SK-N-SH (cell line): ENCODE data around the gene POP4. TPM values are rescaled to one million over a fixed set of nuclear protein-coding genes. Genes with fewer than 3 reads are reported as not detected.

Source experiments
- CTCF ChIA-PET: fragments of 300-600, 350-600 bp; formaldehyde crosslinking; extraction: SDS; loops from one replicate; lab custom pipeline; 2021; lab: Yijun Ruan, JAX
- POLR2A ChIA-PET: fragments of 350-600 bp; sonication (Branson Sonifier 250); formaldehyde crosslinking; extraction: SDS; loops from one replicate; lab custom pipeline; 2020; ENCODE audit warnings: antibody characterized with exemption, inconsistent platforms; lab: Yijun Ruan, JAX
- DNase-seq: peaks from one replicate; pipeline ENCODE4 v3.0.0; 2012
- H2AFZ ChIP-seq: fragments of 200-600 bp; sonication (generic); 2 replicates; pipeline ENCODE4 v1.8.1; 2016; ENCODE audit warnings: antibody characterized with exemption, mild to moderate bottlenecking, low read depth
- H3F3A ChIP-seq: fragments of 200-600 bp; sonication (generic); replicated peaks from 2 replicates; pipeline ENCODE3; 2016; ENCODE audit warnings: antibody characterized with exemption, mild to moderate bottlenecking; ENCODE audit not compliant: insufficient read depth
- H3K27ac ChIP-seq, 2 experiments: fragments of 200-500 bp in 1 of 2; fragments of 200-600 bp in 1 of 2; sonication (Bioruptor generic) in 1 of 2; sonication (generic), shearing (Covaris generic) in 1 of 2; 2 replicates each; pipeline versions ENCODE4 v1.5.1 to v1.6.1; 2014 to 2016; ENCODE audit warnings: low read depth in 2 of 2, inconsistent platforms in 1 of 2, low read length in 1 of 2, mild to moderate bottlenecking in 1 of 2, mixed read lengths in 1 of 2
- H3K27me3 ChIP-seq: fragments of 200-600 bp; sonication (generic), shearing (Covaris generic); 2 replicates; pipeline ENCODE4 v1.6.1; 2016; ENCODE audit warnings: mixed run types; ENCODE audit not compliant: insufficient read depth
- H3K36me3 ChIP-seq, 2 experiments: fragments of 200-500 bp in 1 of 2; fragments of 200-600 bp in 1 of 2; sonication (Bioruptor generic) in 1 of 2; sonication (generic) in 1 of 2; replicated peaks in 1 of 2; 2 replicates each; pipeline versions ENCODE3 to v1.5.1; 2014 to 2016; ENCODE audit warnings: low read length in 1 of 2, mild to moderate bottlenecking in 1 of 2; ENCODE audit not compliant: insufficient read depth in 2 of 2, control insufficient read depth in 1 of 2
- H3K4me1 ChIP-seq, 2 experiments: fragments of 200-500 bp in 1 of 2; fragments of 200-600 bp in 1 of 2; sonication (Bioruptor generic) in 1 of 2; sonication (generic), shearing (Covaris generic) in 1 of 2; 2 replicates each; pipeline versions ENCODE4 v1.5.1 to v1.6.1; 2014 to 2016; ENCODE audit warnings: low read depth in 1 of 2, low read length in 1 of 2, mixed run types in 1 of 2; ENCODE audit not compliant: insufficient read depth in 2 of 2, control insufficient read depth in 1 of 2
- H3K4me2 ChIP-seq: fragments of 200-600 bp; sonication (generic), shearing (Covaris generic); 2 replicates; pipeline ENCODE4 v1.6.1; 2017; ENCODE audit warnings: mixed run types
- H3K4me3 ChIP-seq, 2 experiments: fragments of 200-500 bp in 1 of 2; fragments of 200-600 bp in 1 of 2; sonication (Bioruptor generic) in 1 of 2; sonication (generic), shearing (Covaris generic) in 1 of 2; 2 replicates each; pipeline versions ENCODE4 v1.5.1 to v1.8.1; 2014 to 2016; ENCODE audit warnings: low read depth in 2 of 2, inconsistent platforms in 1 of 2, low read length in 1 of 2, mild to moderate bottlenecking in 1 of 2, mixed read lengths in 1 of 2, moderate library complexity in 1 of 2
- H3K79me2 ChIP-seq: fragments of 200-600 bp; sonication (generic); 2 replicates; pipeline ENCODE4 v1.8.1; 2017; ENCODE audit warnings: mild to moderate bottlenecking; ENCODE audit not compliant: insufficient read depth
- H3K9ac ChIP-seq: fragments of 200-600 bp; sonication (generic); 2 replicates; pipeline ENCODE4 v1.6.1; 2017; ENCODE audit warnings: mixed run types
- H3K9me2 ChIP-seq: fragments of 200-600 bp; sonication (generic); 2 replicates; pipeline ENCODE4 v1.6.1; 2017; ENCODE audit warnings: mixed run types
- H3K9me3 ChIP-seq: fragments of 200-600 bp; sonication (generic); 2 replicates; pipeline ENCODE4 v1.6.1; 2017; ENCODE audit warnings: mixed run types, mild to moderate bottlenecking, moderate library complexity
- H4K20me1 ChIP-seq: fragments of 200-600 bp; sonication (generic); 2 replicates; pipeline ENCODE4 v1.6.1; 2017; ENCODE audit warnings: mild to moderate bottlenecking, mixed run types; ENCODE audit not compliant: insufficient read depth
- EP300 ChIP-seq, 2 experiments: IDR thresholded peaks; 2 replicates each; pipeline versions ENCODE4 v1.4.0 to v1.6.1; 2012; ENCODE audit warnings: borderline replicate concordance in 1 of 2, low read depth in 1 of 2, low read length in 1 of 2
- EZH2phosphoT487 ChIP-seq: fragments of 200-600 bp; sonication (generic); IDR thresholded peaks from 2 replicates; pipeline ENCODE4 v1.6.1; 2017; ENCODE audit warnings: low read depth, mixed run types, mild to moderate bottlenecking, antibody characterized with exemption, moderate library complexity, borderline replicate concordance
- FOSL2 ChIP-seq: IDR thresholded peaks from 2 replicates; pipeline ENCODE4 v1.4.0; 2012; ENCODE audit warnings: low read depth, mild to moderate bottlenecking, moderate library complexity, borderline replicate concordance
- FOXJ3 ChIP-seq: sonication (generic); formaldehyde crosslinking; IDR thresholded peaks from 2 replicates; pipeline ENCODE4 v1.5.1; 2020; ENCODE audit warnings: mild to moderate bottlenecking, missing genetic modification reagents
- FOXM1 ChIP-seq: IDR thresholded peaks from 2 replicates; pipeline ENCODE4 v1.4.0; 2012; ENCODE audit warnings: low read depth, mild to moderate bottlenecking
- GABPA ChIP-seq: IDR thresholded peaks from 2 replicates; pipeline ENCODE4 v1.4.0; 2012; ENCODE audit warnings: low read depth, mild to moderate bottlenecking
- MEF2A ChIP-seq: IDR thresholded peaks from 2 replicates; pipeline ENCODE4 v1.4.0; 2012; ENCODE audit warnings: low read depth, borderline replicate concordance
- MXI1 ChIP-seq: IDR thresholded peaks from 2 replicates; pipeline ENCODE4 v1.6.1; 2012; ENCODE audit warnings: mild to moderate bottlenecking, low read depth, low read length, improper control_type of control experiment
- NRF1 ChIP-seq: IDR thresholded peaks from 2 replicates; pipeline ENCODE4 v1.6.1; 2012; ENCODE audit warnings: low read depth, mild to moderate bottlenecking, low read length
- POLR2AphosphoS5 ChIP-seq: IDR thresholded peaks from 2 replicates; pipeline ENCODE4 v1.6.1; 2012; ENCODE audit warnings: low read depth, low read length
- RAD21 ChIP-seq: IDR thresholded peaks from 2 replicates; pipeline ENCODE4 v1.6.1; 2012; ENCODE audit warnings: mild to moderate bottlenecking, low read length
- RCOR1 ChIP-seq: fragments of 150-350 bp; IDR thresholded peaks from 2 replicates; pipeline ENCODE4 v1.6.1; 2017; ENCODE audit warnings: antibody characterized with exemption, low read length
- RFX5 ChIP-seq: IDR thresholded peaks from 2 replicates; pipeline ENCODE4 v1.6.1; 2012; ENCODE audit warnings: mild to moderate bottlenecking, improper control_type of control experiment, low read length
- RXRA ChIP-seq: IDR thresholded peaks from 2 replicates; pipeline ENCODE4 v1.4.0; 2012; ENCODE audit warnings: low read depth, mild to moderate bottlenecking, borderline replicate concordance
- TAF1 ChIP-seq: IDR thresholded peaks from 2 replicates; pipeline ENCODE4 v1.6.1; 2012; ENCODE audit warnings: low read depth, mild to moderate bottlenecking, low read length, moderate library complexity, borderline replicate concordance
- TCF12 ChIP-seq: IDR thresholded peaks from 2 replicates; pipeline ENCODE4 v1.4.0; 2012
- WGBS: methylation state at CpG from one replicate; pipeline ENCODE4 v1.1.6; 2017; ENCODE audit warnings: low lambda C conversion rate; 5-methylcytosine and 5-hydroxymethylcytosine counted together
- polyA plus RNA-seq, 3 experiments: library from polyadenylated mRNA; depleted of rRNA; stranded (reverse); fragments of >200 nt; gene quantifications; 2 replicates each; pipeline ENCODE4 v1.2.3, GENCODE V29; 2012
- TF ChIP-seq, protein P1 (sequence below): IDR thresholded peaks from 2 replicates; pipeline ENCODE4 v1.4.0; 2012; ENCODE audit warnings: low read depth, borderline replicate concordance
- TF ChIP-seq, protein P2 (sequence below): fragments of 200-600 bp; sonication (generic); IDR thresholded peaks from 2 replicates; pipeline ENCODE4 v1.6.1; 2017; ENCODE audit warnings: antibody characterized with exemption, mild to moderate bottlenecking, moderate library complexity
- TF ChIP-seq, protein P3 (sequence below): IDR thresholded peaks from 2 replicates; pipeline ENCODE4; 2012
- TF ChIP-seq, protein P4 (sequence below): IDR thresholded peaks from 2 replicates; pipeline ENCODE4 v1.4.0; 2012; ENCODE audit warnings: low read depth, borderline replicate concordance
- TF ChIP-seq, protein P5 (sequence below): fragments of 150-350 bp; IDR thresholded peaks from 2 replicates; pipeline ENCODE4 v1.6.1; 2017; ENCODE audit warnings: antibody characterized with exemption, low read length, low read depth, borderline replicate concordance
- TF ChIP-seq, protein P6 (sequence below): fragments of 150-350 bp; IDR thresholded peaks from 2 replicates; pipeline ENCODE4 v1.6.1; 2016; ENCODE audit warnings: mild to moderate bottlenecking, low read depth, low read length

POP4 gene
- polyA plus RNA-seq, 1 of the 3 experiments (the other 2 are of a cell fraction): 75.4 TPM

DNA sequence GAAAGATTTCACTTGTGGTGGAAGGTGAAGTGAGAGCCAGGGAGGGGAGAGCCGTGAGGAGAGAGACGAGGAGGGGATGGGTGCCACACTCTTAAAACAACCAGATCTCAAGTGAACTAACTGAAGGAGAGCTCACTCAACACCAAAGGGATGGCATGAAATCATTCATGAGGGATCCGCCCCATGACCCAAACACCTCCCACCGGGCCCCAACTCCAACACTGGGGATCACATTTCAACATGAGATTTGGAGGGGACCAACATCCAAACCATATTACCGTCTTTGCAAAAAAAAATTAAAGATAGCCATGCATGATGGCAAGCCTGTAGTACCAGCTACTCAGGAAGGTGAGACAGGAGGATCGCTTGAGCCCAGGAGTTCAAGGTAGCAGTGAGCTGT, 34.9 kb upstream of the POP4 start (continued):
- TF ChIP-seq TAF1 (no peak), POLR2AphosphoS5 (no peak), NRF1 (no peak), RFX5 (no peak), FOSL2 (no peak), MXI1 (no peak), FOXM1 (no peak)

DNA sequence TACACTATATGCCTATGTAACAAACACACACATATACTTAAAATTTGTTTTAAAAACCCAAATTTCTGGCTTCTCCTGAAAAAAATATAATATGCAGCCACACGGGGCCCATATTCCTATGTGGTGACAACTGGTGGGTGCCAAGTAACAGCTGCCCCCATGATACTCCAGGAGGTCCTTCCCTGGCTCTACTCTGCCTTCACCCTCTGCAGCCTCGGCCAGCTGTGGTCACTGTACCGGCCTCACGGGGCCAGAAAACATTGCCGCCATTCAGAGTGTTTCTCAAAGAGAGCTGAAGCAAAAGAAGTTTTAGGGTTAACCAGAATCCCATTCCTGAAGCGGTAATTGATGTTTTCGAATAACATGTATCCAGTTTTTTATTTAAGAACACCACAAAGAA, 32.6 kb upstream of the POP4 start:
- Histone ChIP-seq H3K4me1 (no peaks in the 10 kb centered on the region), H3K9me3 (no peaks in the 10 kb centered on the region), H3K9me2 (no peaks in the 10 kb centered on the region), H3K27me3 (peaks cover 58% of the 10 kb centered on the region), H3F3A (no peaks in the 10 kb centered on the region), H4K20me1 (no peaks in the 10 kb centered on the region), H3K36me3 (no peaks in the 10 kb centered on the region), H3K4me2 (no peak overlapping the region), H3K9ac (no peak overlapping the region), H2AFZ (no peak overlapping the region), H3K4me3 (no peak overlapping the region), H3K79me2 (no peaks in the 10 kb centered on the region), H3K27ac (no peak overlapping the region)
- no peak for DNase-seq
- ChIA-PET POLR2A (no interaction called here), CTCF (interaction anchor here (0.6 kb wide), 1 partner anchor 339 kb away, joined by 3 read pairs; no protein-coding TSS in a partner anchor)
- WGBS: 3% methylated on average over 7 of the region's 7 CpGs
- TF ChIP-seq, protein P1, sequence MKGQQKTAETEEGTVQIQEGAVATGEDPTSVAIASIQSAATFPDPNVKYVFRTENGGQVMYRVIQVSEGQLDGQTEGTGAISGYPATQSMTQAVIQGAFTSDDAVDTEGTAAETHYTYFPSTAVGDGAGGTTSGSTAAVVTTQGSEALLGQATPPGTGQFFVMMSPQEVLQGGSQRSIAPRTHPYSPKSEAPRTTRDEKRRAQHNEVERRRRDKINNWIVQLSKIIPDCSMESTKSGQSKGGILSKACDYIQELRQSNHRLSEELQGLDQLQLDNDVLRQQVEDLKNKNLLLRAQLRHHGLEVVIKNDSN: no peak
- TF ChIP-seq FOXJ3: no peak
- no peak for TF ChIP-seq GABPA
- TF ChIP-seq POLR2AphosphoS5: no peak
- TF ChIP-seq, protein P2, sequence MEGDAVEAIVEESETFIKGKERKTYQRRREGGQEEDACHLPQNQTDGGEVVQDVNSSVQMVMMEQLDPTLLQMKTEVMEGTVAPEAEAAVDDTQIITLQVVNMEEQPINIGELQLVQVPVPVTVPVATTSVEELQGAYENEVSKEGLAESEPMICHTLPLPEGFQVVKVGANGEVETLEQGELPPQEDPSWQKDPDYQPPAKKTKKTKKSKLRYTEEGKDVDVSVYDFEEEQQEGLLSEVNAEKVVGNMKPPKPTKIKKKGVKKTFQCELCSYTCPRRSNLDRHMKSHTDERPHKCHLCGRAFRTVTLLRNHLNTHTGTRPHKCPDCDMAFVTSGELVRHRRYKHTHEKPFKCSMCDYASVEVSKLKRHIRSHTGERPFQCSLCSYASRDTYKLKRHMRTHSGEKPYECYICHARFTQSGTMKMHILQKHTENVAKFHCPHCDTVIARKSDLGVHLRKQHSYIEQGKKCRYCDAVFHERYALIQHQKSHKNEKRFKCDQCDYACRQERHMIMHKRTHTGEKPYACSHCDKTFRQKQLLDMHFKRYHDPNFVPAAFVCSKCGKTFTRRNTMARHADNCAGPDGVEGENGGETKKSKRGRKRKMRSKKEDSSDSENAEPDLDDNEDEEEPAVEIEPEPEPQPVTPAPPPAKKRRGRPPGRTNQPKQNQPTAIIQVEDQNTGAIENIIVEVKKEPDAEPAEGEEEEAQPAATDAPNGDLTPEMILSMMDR: no peak
- no peak for TF ChIP-seq RCOR1
- TF ChIP-seq RFX5: no peak
- TF ChIP-seq MXI1: no peak
- TF ChIP-seq MEF2A: no peak
- TF ChIP-seq TAF1: no peak
- TF ChIP-seq, protein P3, sequence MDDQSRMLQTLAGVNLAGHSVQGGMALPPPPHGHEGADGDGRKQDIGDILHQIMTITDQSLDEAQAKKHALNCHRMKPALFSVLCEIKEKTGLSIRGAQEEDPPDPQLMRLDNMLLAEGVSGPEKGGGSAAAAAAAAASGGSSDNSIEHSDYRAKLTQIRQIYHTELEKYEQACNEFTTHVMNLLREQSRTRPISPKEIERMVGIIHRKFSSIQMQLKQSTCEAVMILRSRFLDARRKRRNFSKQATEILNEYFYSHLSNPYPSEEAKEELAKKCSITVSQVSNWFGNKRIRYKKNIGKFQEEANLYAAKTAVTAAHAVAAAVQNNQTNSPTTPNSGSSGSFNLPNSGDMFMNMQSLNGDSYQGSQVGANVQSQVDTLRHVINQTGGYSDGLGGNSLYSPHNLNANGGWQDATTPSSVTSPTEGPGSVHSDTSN: no peak
- TF ChIP-seq RAD21: no peak
- TF ChIP-seq EZH2phosphoT487: no peak
- no peak for TF ChIP-seq FOXM1
- TF ChIP-seq RXRA: no peak
- TF ChIP-seq, protein P4, sequence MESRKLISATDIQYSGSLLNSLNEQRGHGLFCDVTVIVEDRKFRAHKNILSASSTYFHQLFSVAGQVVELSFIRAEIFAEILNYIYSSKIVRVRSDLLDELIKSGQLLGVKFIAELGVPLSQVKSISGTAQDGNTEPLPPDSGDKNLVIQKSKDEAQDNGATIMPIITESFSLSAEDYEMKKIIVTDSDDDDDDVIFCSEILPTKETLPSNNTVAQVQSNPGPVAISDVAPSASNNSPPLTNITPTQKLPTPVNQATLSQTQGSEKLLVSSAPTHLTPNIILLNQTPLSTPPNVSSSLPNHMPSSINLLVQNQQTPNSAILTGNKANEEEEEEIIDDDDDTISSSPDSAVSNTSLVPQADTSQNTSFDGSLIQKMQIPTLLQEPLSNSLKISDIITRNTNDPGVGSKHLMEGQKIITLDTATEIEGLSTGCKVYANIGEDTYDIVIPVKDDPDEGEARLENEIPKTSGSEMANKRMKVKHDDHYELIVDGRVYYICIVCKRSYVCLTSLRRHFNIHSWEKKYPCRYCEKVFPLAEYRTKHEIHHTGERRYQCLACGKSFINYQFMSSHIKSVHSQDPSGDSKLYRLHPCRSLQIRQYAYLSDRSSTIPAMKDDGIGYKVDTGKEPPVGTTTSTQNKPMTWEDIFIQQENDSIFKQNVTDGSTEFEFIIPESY: no peak
- TF ChIP-seq, protein P5, sequence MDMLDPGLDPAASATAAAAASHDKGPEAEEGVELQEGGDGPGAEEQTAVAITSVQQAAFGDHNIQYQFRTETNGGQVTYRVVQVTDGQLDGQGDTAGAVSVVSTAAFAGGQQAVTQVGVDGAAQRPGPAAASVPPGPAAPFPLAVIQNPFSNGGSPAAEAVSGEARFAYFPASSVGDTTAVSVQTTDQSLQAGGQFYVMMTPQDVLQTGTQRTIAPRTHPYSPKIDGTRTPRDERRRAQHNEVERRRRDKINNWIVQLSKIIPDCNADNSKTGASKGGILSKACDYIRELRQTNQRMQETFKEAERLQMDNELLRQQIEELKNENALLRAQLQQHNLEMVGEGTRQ: no peak
- TF ChIP-seq TCF12: no peak
- TF ChIP-seq, protein P6, sequence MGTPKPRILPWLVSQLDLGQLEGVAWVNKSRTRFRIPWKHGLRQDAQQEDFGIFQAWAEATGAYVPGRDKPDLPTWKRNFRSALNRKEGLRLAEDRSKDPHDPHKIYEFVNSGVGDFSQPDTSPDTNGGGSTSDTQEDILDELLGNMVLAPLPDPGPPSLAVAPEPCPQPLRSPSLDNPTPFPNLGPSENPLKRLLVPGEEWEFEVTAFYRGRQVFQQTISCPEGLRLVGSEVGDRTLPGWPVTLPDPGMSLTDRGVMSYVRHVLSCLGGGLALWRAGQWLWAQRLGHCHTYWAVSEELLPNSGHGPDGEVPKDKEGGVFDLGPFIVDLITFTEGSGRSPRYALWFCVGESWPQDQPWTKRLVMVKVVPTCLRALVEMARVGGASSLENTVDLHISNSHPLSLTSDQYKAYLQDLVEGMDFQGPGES: no peak
- TF ChIP-seq EP300 (IDR thresholded peaks at IDR 0.05; ENCODE audit: borderline replicate concordance in 1 of 2, low read depth in 1 of 2, low read length in 1 of 2): no peak
